Fibroblast of mammary gland (primary cell): ENCODE data around the gene PPP1R12B.
"Not testable (repeated sequence)": the region's sequence is repeated elsewhere in the genome, so short reads cannot be mapped to it uniquely, and the experiment has no call there.

Source experiments
- DNase-seq: peaks from one replicate; pipeline ENCODE4 v3.0.0-alpha.2; 2010; ENCODE audit warnings: low read depth
- H3K4me3 ChIP-seq: 2 replicates; pipeline ENCODE4 v1.5.1; 2011; ENCODE audit warnings: low read depth, mild to moderate bottlenecking, low read length, moderate library complexity; ENCODE audit not compliant: control insufficient read depth
- TF ChIP-seq, protein P1 (sequence below): conservative IDR thresholded peaks from 2 replicates; pipeline ENCODE4 v1.5.1; 2011; ENCODE audit warnings: low read depth, low read length, inconsistent platforms; ENCODE audit not compliant: control insufficient read depth, insufficient read depth

The PPP1R12B gene

DNA sequence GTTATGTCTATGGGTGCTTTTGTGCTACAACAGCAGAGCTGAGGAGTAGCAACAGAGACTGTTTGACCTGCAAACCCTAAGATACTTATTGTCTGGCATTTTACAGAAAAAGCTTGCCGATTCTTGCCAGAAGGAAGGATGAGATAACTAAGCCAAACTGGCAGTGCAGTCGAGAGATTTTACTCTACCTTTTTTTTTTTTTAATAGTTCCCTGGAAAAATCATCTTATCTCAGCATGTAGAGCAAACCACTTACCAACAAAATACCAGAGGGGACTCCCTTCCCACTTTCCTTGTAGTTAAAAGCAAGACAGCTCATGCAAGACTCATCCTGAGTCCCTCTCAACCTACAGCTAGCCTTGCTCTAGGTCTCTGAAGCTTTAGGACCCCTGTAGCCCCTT is 228.9 kb downstream of the PPP1R12B start:
- TF ChIP-seq, protein P1, sequence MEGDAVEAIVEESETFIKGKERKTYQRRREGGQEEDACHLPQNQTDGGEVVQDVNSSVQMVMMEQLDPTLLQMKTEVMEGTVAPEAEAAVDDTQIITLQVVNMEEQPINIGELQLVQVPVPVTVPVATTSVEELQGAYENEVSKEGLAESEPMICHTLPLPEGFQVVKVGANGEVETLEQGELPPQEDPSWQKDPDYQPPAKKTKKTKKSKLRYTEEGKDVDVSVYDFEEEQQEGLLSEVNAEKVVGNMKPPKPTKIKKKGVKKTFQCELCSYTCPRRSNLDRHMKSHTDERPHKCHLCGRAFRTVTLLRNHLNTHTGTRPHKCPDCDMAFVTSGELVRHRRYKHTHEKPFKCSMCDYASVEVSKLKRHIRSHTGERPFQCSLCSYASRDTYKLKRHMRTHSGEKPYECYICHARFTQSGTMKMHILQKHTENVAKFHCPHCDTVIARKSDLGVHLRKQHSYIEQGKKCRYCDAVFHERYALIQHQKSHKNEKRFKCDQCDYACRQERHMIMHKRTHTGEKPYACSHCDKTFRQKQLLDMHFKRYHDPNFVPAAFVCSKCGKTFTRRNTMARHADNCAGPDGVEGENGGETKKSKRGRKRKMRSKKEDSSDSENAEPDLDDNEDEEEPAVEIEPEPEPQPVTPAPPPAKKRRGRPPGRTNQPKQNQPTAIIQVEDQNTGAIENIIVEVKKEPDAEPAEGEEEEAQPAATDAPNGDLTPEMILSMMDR = no peak
- DNase-seq = peak; percentile 42
- H3K4me3 ChIP-seq = no peak overlapping the region

DNA sequence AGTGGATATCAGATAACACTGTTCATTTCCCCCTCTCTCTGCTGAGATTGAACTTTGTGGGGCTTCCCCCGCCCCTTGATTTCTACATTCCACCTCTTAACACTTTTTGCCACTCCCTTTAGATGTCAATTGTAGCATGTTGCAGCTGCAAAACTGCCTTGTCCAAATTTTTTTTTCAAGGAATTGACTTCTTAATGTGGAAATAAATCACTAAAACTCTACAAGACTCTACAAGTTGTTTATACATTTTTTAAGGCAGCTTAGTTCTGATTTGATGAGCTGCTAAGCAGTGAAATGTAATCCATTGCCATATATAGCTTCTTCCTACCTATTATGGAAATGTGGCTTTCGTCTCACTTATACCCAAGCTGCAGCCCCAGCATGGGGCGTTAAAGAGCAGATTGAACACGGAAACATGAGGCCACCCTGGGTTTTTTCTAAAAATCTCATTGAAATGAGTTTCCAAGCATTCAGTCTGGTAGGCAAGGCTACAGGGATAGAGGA is 229.6 kb downstream of the PPP1R12B start:
- TF ChIP-seq, protein P1 = no peak
- DNase-seq = no peak
- H3K4me3 ChIP-seq = no peak overlapping the region

DNA sequence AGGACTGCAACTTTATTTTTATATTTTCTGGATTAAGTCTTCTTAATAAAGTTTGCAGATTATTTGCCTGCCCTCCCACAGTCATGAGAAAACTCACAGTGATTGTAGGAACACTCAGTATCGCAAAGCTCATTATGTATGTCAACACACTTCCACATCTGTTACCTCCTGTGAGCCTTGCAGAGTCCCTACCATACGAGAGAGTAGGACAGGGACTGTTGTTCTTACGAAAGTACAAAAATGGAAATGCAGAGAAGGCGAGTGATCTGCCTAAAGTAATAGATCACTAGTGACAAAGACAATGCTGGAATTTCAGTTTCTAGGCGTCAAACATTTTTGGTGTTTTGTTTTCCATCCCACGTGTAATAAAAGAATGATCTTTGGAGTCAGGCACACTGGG is 230.1 kb downstream of the PPP1R12B start:
- H3K4me3 ChIP-seq = no peak overlapping the region
- TF ChIP-seq, protein P1 = no peak
- peak; percentile 51 for DNase-seq

DNA sequence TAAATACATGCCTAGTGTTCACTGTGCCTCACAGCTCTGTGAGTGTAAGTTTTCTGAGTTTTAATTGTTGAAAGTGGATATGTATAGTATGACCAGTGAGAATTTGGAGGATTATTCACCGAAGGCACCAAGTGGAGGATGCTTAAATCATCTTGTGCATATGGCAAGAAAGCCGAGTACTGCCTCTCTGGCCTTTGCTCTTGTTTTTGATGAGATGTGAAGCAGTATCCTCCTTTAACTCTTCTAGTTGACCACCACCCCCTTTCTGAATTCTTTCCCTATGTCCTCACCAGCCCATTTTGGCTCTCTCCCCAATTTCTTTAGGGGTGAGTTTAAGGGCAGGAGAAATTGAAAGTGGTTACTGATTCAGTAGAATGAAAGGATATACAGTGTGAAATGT is 231.3 kb downstream of the PPP1R12B start:
- TF ChIP-seq, protein P1 = no peak

DNA sequence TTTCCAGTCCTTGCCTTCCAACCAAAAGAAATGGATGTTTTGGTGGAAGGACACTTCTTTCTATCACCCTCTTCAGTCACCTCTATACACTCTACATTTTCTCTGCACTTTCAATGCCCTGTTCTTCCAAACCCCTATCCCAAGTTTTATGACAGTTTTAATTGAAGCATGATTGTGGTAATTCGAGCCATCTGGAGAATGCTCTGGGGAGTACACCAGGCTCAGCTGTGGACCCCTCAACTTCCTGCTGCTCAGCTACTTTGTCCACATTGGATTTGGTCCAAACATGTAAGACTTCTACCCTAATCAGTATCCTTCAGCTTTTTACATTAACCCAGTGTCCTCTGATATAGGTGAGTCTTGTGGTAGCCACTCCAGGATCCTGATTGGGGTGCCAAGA is 232.1 kb downstream of the PPP1R12B start:
- peak; percentile 38 for DNase-seq
- no peak overlapping the region for H3K4me3 ChIP-seq
- TF ChIP-seq, protein P1 = no peak

More for the DNA sequence above, 231.3 kb downstream of the PPP1R12B start:
- no peak overlapping the region for H3K4me3 ChIP-seq
- peak; percentile 95 for DNase-seq

DNA sequence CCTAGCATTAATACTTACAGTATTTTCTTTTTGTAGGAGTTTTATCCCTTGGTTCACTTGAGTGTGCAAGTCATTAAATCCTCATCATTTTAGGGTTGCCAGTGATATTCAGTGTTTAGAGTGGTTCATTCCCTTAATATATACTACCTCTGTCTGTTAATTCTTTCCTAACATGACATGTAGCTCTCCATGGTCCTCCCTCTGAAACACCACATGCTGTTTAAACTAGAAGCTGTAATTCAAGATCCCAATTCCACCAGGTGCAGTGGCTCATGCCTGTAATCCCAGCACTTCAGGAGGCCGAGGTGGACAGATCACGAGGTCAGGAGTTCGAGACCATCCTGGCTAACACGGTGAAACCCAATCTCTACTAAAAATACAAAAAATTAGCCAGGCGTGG is 233.9 kb downstream of the PPP1R12B start:
- not testable (repeated sequence) for H3K4me3 ChIP-seq, DNase-seq

DNA sequence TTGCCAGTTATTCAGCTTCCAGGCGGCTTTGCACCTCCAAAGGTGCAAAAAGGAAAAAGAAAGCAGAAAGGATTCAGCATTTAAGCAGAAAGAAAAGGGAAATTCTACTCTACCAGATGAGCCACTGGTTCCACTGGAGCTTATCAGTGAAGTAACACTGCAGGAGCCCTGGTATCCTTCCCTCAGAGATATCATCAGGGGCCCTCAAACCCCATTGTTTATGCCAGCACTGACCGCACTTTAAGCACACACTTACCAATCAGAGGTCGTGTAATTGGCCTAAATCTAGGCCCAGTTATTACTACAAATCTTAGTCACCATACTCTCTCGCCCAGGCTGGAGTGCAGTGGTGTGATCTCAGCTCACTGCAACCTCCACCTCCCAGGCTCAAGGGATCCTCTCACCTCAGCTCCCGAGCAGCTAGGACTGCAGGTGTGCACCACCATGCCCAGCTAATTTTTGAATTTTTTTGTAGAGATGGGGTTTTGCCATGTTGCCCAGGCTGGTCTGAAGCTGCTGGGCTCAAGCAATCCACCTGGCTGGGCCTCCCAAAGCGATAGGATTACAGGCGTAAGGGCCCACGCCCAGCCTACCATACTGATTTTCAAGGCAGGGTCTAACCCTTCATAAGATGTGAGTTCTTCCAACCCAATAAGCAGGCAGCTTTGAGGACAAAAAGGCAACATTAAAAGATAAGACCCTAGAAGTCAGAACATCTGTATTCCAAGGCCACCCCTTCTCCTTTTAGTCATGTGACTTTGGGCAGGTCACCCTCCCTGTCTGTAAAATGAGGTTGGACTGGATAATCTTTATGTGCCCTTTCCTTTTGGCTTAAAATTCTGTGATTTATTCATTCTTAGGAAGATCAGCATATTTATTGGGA is 236.4 kb downstream of the PPP1R12B start:
- no peak for DNase-seq
- H3K4me3 ChIP-seq = no peak overlapping the region
- TF ChIP-seq, protein P1 = no peak
